WTC11 (cell line): Measurements from ENCODE around the gene CFAP221. TPM values are rescaled to one million over a fixed set of nuclear protein-coding genes. Genes with fewer than 3 reads are reported as not detected.

Experiments
- ATAC-seq: fragments of 200-7000 bp; cut with Tn5 transposase; 2 replicates; pipeline ENCODE4 v1.10.0; 2021; ENCODE audit warnings: mild to moderate bottlenecking, moderate library complexity
- CTCF ChIA-PET: fragments of 300-600 bp; sonication (Branson Sonifier 250); formaldehyde crosslinking; loops from one replicate; lab custom pipeline; 2021; ENCODE audit warnings: antibody characterized with exemption; lab: Charles Lee
- POLR2A ChIA-PET: fragments of 350-600 bp; sonication (Branson Sonifier 250); formaldehyde crosslinking; loops from one replicate; lab custom pipeline; 2021; ENCODE audit warnings: antibody characterized with exemption; lab: Charles Lee
- DNase-seq: peaks from one replicate; pipeline ENCODE4 v3.0.0; 2021; ENCODE audit warnings: low spot score
- H3K27ac Mint-ChIP-seq: 2 replicates; pipeline ENCODE4 v1.8.0; 2021; ENCODE audit warnings: mixed read lengths
- H3K27me3 Mint-ChIP-seq: 2 replicates; pipeline ENCODE4 v1.8.0; 2021; ENCODE audit warnings: low read depth, mild to moderate bottlenecking, moderate library complexity, mixed read lengths
- H3K36me3 Mint-ChIP-seq: 2 replicates; pipeline ENCODE4 v1.8.0; 2021; ENCODE audit warnings: mixed read lengths
- H3K4me1 Mint-ChIP-seq: 2 replicates; pipeline ENCODE4 v1.8.0; 2022; ENCODE audit warnings: mixed read lengths
- H3K4me3 Mint-ChIP-seq: 2 replicates; pipeline ENCODE4 v1.8.0; 2021; ENCODE audit warnings: mild to moderate bottlenecking, moderate library complexity, mixed read lengths
- H3K9me3 Mint-ChIP-seq: 2 replicates; pipeline ENCODE4 v1.8.0; 2021; ENCODE audit warnings: mixed read lengths
- CREB1 ChIP-seq: sonication (generic); formaldehyde crosslinking; IDR thresholded peaks from 2 replicates; pipeline ENCODE4 v1.8.0; 2023; ENCODE audit warnings: mild to moderate bottlenecking, missing genetic modification reagents
- FOXJ3 ChIP-seq: sonication (generic); formaldehyde crosslinking; IDR thresholded peaks from 2 replicates; pipeline ENCODE4 v1.9.0; 2021; ENCODE audit warnings: missing genetic modification reagents, mild to moderate bottlenecking, borderline replicate concordance
- IRF2 ChIP-seq: sonication (generic); formaldehyde crosslinking; IDR thresholded peaks from 2 replicates; pipeline ENCODE4 v1.8.0; 2022; ENCODE audit warnings: low read depth, missing genetic modification reagents, borderline replicate concordance
- JUN ChIP-seq: sonication (generic); formaldehyde crosslinking; IDR thresholded peaks from 2 replicates; pipeline ENCODE4 v1.8.0; 2023; ENCODE audit warnings: mild to moderate bottlenecking, missing genetic modification reagents
- KAT7 ChIP-seq: sonication (generic); formaldehyde crosslinking; IDR thresholded peaks from 2 replicates; pipeline ENCODE4 v1.8.1; 2023; ENCODE audit warnings: missing genetic modification reagents, mild to moderate bottlenecking, borderline replicate concordance
- NFATC4 ChIP-seq: fragments of 250-450 bp; sonication (Bioruptor Pico); IDR thresholded peaks from 2 replicates; pipeline ENCODE4 v1.9.0; 2021; ENCODE audit warnings: mild to moderate bottlenecking
- NFYB ChIP-seq: sonication (generic); formaldehyde crosslinking; conservative IDR thresholded peaks from 2 replicates; pipeline ENCODE4 v1.8.0; 2022; ENCODE audit warnings: low read depth, missing genetic modification reagents
- NR1H2 ChIP-seq: sonication (generic); formaldehyde crosslinking; IDR thresholded peaks from 2 replicates; pipeline ENCODE4 v1.9.0; 2021; ENCODE audit warnings: mild to moderate bottlenecking, moderate library complexity, missing genetic modification reagents
- NR2C2 ChIP-seq: sonication (generic); formaldehyde crosslinking; IDR thresholded peaks from 2 replicates; pipeline ENCODE4 v1.8.0; 2022; ENCODE audit warnings: mild to moderate bottlenecking, missing genetic modification reagents
- PRRX2 ChIP-seq: fragments of 250-450 bp; sonication (Bioruptor Pico); IDR thresholded peaks from 2 replicates; pipeline ENCODE4 v1.8.0; 2021; ENCODE audit warnings: mild to moderate bottlenecking
- RELA ChIP-seq: sonication (generic); formaldehyde crosslinking; IDR thresholded peaks from 2 replicates; pipeline ENCODE4 v1.8.1; 2022; ENCODE audit warnings: missing genetic modification reagents, mild to moderate bottlenecking, borderline replicate concordance
- TCF7 ChIP-seq: sonication (generic); formaldehyde crosslinking; IDR thresholded peaks from 2 replicates; pipeline ENCODE4 v1.8.0; 2022; ENCODE audit warnings: mild to moderate bottlenecking, low read depth, missing genetic modification reagents, moderate library complexity
- ZNF121 ChIP-seq: sonication (generic); formaldehyde crosslinking; IDR thresholded peaks from 2 replicates; pipeline ENCODE4 v1.8.0; 2023; ENCODE audit warnings: missing genetic modification reagents
- ZNF232 ChIP-seq: sonication (generic); formaldehyde crosslinking; IDR thresholded peaks from 2 replicates; pipeline ENCODE4 v1.8.0; 2022; ENCODE audit warnings: mild to moderate bottlenecking, missing genetic modification reagents
- ZNF263 ChIP-seq: sonication (generic); formaldehyde crosslinking; IDR thresholded peaks from 2 replicates; pipeline ENCODE4 v1.8.1; 2022; ENCODE audit warnings: low read depth, mild to moderate bottlenecking, moderate library complexity, missing genetic modification reagents
- total RNA-seq: library from RNA; stranded (reverse); gene quantifications from 3 replicates; pipeline ENCODE4 v1.2.3, GENCODE V29; 2021
- TF ChIP-seq, protein P1 (sequence below): sonication (generic); formaldehyde crosslinking; IDR thresholded peaks from 2 replicates; pipeline ENCODE4 v1.8.0; 2023; ENCODE audit warnings: missing genetic modification reagents, mild to moderate bottlenecking, borderline replicate concordance
- TF ChIP-seq, protein P2 (sequence below): sonication (generic); formaldehyde crosslinking; IDR thresholded peaks from 2 replicates; pipeline ENCODE4 v1.8.1; 2022; ENCODE audit warnings: mild to moderate bottlenecking, moderate library complexity, missing genetic modification reagents
- TF ChIP-seq, protein P3 (sequence below): fragments of 250-450 bp; sonication (Bioruptor Pico); IDR thresholded peaks from 2 replicates; pipeline ENCODE4 v1.9.0; 2021; ENCODE audit warnings: mild to moderate bottlenecking
- TF ChIP-seq, protein P4 (sequence below): sonication (generic); formaldehyde crosslinking; IDR thresholded peaks from 2 replicates; pipeline ENCODE4 v1.8.1; 2022; ENCODE audit warnings: low read depth, mild to moderate bottlenecking, moderate library complexity, missing genetic modification reagents, borderline replicate concordance
- TF ChIP-seq, protein P5 (sequence below): sonication (generic); formaldehyde crosslinking; IDR thresholded peaks from 2 replicates; pipeline ENCODE4 v1.8.0; 2023; ENCODE audit warnings: mild to moderate bottlenecking, missing genetic modification reagents
- TF ChIP-seq, protein P6 (sequence below): sonication (generic); formaldehyde crosslinking; conservative IDR thresholded peaks from 2 replicates; pipeline ENCODE4 v1.8.1; 2023; ENCODE audit warnings: mild to moderate bottlenecking, low read depth, missing genetic modification reagents, moderate library complexity
- TF ChIP-seq, protein P7 (sequence below): fragments of 250-450 bp; sonication (Bioruptor Pico); IDR thresholded peaks from 2 replicates; pipeline ENCODE4 v2.1.2; 2022; ENCODE audit warnings: mild to moderate bottlenecking, moderate library complexity

The CFAP221 gene
- total RNA-seq, 1 experiment from 2014 or later: 0.35 TPM

DNA sequence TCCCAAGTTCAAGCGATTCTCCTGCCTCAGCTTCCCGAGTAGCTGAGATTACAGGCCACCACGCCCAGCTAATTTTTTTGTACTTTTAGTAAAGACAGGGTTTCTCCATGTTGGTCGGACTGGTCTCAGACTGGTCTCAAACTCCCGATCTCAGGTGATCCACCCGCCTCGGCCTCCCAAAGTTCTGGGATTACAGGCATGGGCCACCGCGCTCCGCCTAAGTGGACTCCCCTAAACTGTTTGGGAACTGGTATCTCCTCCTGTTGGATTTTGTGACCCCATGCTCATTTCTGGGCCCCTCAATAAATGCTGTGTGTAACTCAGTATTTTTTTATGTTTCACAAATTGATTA lies 25.2 kb upstream of the CFAP221 start (continued):
- TF ChIP-seq, protein P1, sequence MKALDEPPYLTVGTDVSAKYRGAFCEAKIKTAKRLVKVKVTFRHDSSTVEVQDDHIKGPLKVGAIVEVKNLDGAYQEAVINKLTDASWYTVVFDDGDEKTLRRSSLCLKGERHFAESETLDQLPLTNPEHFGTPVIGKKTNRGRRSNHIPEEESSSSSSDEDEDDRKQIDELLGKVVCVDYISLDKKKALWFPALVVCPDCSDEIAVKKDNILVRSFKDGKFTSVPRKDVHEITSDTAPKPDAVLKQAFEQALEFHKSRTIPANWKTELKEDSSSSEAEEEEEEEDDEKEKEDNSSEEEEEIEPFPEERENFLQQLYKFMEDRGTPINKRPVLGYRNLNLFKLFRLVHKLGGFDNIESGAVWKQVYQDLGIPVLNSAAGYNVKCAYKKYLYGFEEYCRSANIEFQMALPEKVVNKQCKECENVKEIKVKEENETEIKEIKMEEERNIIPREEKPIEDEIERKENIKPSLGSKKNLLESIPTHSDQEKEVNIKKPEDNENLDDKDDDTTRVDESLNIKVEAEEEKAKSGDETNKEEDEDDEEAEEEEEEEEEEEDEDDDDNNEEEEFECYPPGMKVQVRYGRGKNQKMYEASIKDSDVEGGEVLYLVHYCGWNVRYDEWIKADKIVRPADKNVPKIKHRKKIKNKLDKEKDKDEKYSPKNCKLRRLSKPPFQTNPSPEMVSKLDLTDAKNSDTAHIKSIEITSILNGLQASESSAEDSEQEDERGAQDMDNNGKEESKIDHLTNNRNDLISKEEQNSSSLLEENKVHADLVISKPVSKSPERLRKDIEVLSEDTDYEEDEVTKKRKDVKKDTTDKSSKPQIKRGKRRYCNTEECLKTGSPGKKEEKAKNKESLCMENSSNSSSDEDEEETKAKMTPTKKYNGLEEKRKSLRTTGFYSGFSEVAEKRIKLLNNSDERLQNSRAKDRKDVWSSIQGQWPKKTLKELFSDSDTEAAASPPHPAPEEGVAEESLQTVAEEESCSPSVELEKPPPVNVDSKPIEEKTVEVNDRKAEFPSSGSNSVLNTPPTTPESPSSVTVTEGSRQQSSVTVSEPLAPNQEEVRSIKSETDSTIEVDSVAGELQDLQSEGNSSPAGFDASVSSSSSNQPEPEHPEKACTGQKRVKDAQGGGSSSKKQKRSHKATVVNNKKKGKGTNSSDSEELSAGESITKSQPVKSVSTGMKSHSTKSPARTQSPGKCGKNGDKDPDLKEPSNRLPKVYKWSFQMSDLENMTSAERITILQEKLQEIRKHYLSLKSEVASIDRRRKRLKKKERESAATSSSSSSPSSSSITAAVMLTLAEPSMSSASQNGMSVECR: no peak
- TF ChIP-seq KAT7 (CRISPR knock-in tag): no peak
- no peak for TF ChIP-seq PRRX2 (CRISPR knock-in tag)
- no peak for TF ChIP-seq IRF2 (CRISPR knock-in tag)
- TF ChIP-seq, protein P2, sequence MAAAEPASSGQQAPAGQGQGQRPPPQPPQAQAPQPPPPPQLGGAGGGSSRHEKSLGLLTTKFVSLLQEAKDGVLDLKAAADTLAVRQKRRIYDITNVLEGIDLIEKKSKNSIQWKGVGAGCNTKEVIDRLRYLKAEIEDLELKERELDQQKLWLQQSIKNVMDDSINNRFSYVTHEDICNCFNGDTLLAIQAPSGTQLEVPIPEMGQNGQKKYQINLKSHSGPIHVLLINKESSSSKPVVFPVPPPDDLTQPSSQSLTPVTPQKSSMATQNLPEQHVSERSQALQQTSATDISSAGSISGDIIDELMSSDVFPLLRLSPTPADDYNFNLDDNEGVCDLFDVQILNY (CRISPR knock-in tag): no peak
- no peak for TF ChIP-seq RELA (CRISPR knock-in tag)

DNA sequence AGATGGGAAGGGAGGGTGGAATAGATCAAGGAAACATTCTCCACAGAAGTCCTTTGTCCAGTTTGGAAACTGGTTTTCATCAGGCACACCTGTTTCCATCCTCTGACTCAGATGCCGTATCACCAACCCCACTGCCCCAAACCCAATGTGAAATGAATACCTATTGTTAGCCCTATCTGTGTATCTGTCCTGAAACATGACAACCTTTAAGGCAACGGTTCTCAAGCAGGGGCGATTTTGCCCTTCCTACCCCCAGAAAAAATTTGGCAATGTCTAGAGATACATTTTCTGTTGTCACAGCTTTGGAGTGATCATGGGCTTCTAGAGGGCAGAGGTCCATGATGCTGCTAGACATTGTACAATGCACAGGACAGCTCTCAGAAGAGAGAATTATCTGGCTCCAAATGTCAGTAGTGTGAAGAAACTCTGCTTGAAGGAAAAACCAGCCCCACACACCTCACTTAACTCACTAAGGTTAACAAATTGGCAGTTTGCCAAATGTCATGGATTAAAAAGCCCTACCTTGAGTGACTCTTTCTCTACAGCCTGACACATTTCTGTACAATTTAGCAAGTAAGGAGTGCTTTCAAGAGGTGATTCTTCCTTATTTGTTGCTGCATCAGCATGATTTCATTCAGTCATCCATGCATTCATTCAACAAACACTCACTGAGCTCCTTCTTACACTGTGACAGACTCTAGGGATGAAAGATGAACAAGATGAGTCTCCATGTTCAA lies 23.4 kb upstream of the CFAP221 start:
- Mint-ChIP-seq H3K27me3 (peaks cover 66% of the 10 kb centered on the region), H3K27ac (no peak overlapping the region), H3K9me3 (no peaks in the 10 kb centered on the region), H3K36me3 (no peaks in the 10 kb centered on the region), H3K4me1 (peaks cover 6% of the 10 kb centered on the region), H3K4me3 (no peak overlapping the region)
- ChIA-PET CTCF (interaction anchor here (0.6 kb wide), 1 partner anchor 12 kb away, joined by 3 read pairs; no protein-coding TSS in a partner anchor), POLR2A (no interaction called here)
- no peak for ATAC-seq
- TF ChIP-seq ZNF263 (CRISPR knock-in tag) (no peak), NR1H2 (CRISPR knock-in tag) (no peak), JUN (no peak), CREB1 (CRISPR knock-in tag) (no peak), NFATC4 (no peak), NR2C2 (CRISPR knock-in tag) (no peak), TCF7 (CRISPR knock-in tag) (no peak), FOXJ3 (CRISPR knock-in tag) (no peak), ZNF232 (CRISPR knock-in tag) (no peak), ZNF121 (CRISPR knock-in tag) (no peak), PRRX2 (CRISPR knock-in tag) (no peak), NFYB (CRISPR knock-in tag) (no peak)
- TF ChIP-seq, protein P3, sequence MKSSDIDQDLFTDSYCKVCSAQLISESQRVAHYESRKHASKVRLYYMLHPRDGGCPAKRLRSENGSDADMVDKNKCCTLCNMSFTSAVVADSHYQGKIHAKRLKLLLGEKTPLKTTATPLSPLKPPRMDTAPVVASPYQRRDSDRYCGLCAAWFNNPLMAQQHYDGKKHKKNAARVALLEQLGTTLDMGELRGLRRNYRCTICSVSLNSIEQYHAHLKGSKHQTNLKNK (CRISPR knock-in tag): no peak
- TF ChIP-seq, protein P4, sequence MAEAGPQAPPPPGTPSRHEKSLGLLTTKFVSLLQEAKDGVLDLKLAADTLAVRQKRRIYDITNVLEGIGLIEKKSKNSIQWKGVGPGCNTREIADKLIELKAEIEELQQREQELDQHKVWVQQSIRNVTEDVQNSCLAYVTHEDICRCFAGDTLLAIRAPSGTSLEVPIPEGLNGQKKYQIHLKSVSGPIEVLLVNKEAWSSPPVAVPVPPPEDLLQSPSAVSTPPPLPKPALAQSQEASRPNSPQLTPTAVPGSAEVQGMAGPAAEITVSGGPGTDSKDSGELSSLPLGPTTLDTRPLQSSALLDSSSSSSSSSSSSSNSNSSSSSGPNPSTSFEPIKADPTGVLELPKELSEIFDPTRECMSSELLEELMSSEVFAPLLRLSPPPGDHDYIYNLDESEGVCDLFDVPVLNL: no peak
- TF ChIP-seq, protein P5, sequence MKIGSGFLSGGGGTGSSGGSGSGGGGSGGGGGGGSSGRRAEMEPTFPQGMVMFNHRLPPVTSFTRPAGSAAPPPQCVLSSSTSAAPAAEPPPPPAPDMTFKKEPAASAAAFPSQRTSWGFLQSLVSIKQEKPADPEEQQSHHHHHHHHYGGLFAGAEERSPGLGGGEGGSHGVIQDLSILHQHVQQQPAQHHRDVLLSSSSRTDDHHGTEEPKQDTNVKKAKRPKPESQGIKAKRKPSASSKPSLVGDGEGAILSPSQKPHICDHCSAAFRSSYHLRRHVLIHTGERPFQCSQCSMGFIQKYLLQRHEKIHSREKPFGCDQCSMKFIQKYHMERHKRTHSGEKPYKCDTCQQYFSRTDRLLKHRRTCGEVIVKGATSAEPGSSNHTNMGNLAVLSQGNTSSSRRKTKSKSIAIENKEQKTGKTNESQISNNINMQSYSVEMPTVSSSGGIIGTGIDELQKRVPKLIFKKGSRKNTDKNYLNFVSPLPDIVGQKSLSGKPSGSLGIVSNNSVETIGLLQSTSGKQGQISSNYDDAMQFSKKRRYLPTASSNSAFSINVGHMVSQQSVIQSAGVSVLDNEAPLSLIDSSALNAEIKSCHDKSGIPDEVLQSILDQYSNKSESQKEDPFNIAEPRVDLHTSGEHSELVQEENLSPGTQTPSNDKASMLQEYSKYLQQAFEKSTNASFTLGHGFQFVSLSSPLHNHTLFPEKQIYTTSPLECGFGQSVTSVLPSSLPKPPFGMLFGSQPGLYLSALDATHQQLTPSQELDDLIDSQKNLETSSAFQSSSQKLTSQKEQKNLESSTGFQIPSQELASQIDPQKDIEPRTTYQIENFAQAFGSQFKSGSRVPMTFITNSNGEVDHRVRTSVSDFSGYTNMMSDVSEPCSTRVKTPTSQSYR (CRISPR knock-in tag): no peak
- TF ChIP-seq, protein P6, sequence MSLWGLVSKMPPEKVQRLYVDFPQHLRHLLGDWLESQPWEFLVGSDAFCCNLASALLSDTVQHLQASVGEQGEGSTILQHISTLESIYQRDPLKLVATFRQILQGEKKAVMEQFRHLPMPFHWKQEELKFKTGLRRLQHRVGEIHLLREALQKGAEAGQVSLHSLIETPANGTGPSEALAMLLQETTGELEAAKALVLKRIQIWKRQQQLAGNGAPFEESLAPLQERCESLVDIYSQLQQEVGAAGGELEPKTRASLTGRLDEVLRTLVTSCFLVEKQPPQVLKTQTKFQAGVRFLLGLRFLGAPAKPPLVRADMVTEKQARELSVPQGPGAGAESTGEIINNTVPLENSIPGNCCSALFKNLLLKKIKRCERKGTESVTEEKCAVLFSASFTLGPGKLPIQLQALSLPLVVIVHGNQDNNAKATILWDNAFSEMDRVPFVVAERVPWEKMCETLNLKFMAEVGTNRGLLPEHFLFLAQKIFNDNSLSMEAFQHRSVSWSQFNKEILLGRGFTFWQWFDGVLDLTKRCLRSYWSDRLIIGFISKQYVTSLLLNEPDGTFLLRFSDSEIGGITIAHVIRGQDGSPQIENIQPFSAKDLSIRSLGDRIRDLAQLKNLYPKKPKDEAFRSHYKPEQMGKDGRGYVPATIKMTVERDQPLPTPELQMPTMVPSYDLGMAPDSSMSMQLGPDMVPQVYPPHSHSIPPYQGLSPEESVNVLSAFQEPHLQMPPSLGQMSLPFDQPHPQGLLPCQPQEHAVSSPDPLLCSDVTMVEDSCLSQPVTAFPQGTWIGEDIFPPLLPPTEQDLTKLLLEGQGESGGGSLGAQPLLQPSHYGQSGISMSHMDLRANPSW (CRISPR knock-in tag): no peak
- TF ChIP-seq, protein P7, sequence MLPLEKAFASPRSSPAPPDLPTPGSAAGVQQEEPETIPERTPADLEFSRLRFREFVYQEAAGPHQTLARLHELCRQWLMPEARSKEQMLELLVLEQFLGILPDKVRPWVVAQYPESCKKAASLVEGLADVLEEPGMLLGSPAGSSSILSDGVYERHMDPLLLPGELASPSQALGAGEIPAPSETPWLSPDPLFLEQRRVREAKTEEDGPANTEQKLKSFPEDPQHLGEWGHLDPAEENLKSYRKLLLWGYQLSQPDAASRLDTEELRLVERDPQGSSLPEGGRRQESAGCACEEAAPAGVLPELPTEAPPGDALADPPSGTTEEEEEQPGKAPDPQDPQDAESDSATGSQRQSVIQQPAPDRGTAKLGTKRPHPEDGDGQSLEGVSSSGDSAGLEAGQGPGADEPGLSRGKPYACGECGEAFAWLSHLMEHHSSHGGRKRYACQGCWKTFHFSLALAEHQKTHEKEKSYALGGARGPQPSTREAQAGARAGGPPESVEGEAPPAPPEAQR (CRISPR knock-in tag): no peak
- no peak for DNase-seq
